Liver (tissue), 9 donors: ENCODE results near the gene PLXND1. TPM values are rescaled to one million over a fixed set of nuclear protein-coding genes. Genes with fewer than 3 reads are reported as not detected.

Experiments
- DNase-seq: peaks from one replicate; pipeline ENCODE4 v3.0.0-alpha.2; 2017; ENCODE audit warnings: low spot score
- H3K27ac ChIP-seq, 2 donors: one replicate each; pipeline ENCODE4 v1.7.0; 2013; ENCODE audit warnings: inconsistent platforms in 2 of 2, low read length in 2 of 2, control low read depth in 1 of 2, low read depth in 1 of 2, mild to moderate bottlenecking in 1 of 2
- H3K27me3 ChIP-seq, 4 donors: one replicate each; pipeline versions ENCODE4 v1.6.1 to v1.7.0; 2013; ENCODE audit warnings: low read length in 3 of 4, inconsistent platforms in 1 of 4, mild to moderate bottlenecking in 1 of 4, moderate library complexity in 1 of 4; ENCODE audit not compliant: control insufficient read depth in 4 of 4, insufficient read depth in 4 of 4
- H3K36me3 ChIP-seq, 4 donors: one replicate each; pipeline versions ENCODE4 v1.6.1 to v1.7.0; 2013; ENCODE audit warnings: low read length in 3 of 4, mild to moderate bottlenecking in 3 of 4, low read depth in 1 of 4, moderate library complexity in 1 of 4; ENCODE audit not compliant: control insufficient read depth in 4 of 4, insufficient read depth in 3 of 4
- H3K4me1 ChIP-seq, 4 donors: one replicate each; pipeline versions ENCODE4 v1.6.1 to v1.7.0; 2013; ENCODE audit warnings: low read length in 3 of 4, mild to moderate bottlenecking in 3 of 4, moderate library complexity in 1 of 4; ENCODE audit not compliant: control insufficient read depth in 4 of 4, insufficient read depth in 4 of 4
- H3K4me3 ChIP-seq, 3 donors: one replicate each; pipeline versions ENCODE4 v1.6.1 to v1.7.0; 2013; ENCODE audit warnings: low read length in 3 of 3, control low read depth in 1 of 3, low read depth in 1 of 3, mild to moderate bottlenecking in 1 of 3
- H3K9ac ChIP-seq, 2 donors: one replicate each; pipeline ENCODE4 v1.7.0; 2013; ENCODE audit warnings: low read length in 2 of 2, mild to moderate bottlenecking in 2 of 2, moderate library complexity in 2 of 2, control low read depth in 1 of 2, low read depth in 1 of 2
- H3K9me3 ChIP-seq, 4 donors: one replicate each; pipeline versions ENCODE4 v1.6.1 to v1.7.0; 2013; ENCODE audit warnings: low read length in 3 of 4; ENCODE audit not compliant: control insufficient read depth in 4 of 4
- CTCF ChIP-seq: fragments of 150-350 bp; IDR thresholded peaks from 2 replicates; pipeline ENCODE4 v1.5.1; 2017; ENCODE audit warnings: improper control_type of control experiment, low read depth, low read length; ENCODE audit not compliant: missing input control
- GABPA ChIP-seq, 2 donors: IDR thresholded peaks in 1 of 2; conservative IDR thresholded peaks in 1 of 2; 2 replicates each; pipeline ENCODE4 v1.6.1; 2016; ENCODE audit warnings: antibody characterized with exemption in 2 of 2, mild to moderate bottlenecking in 1 of 2, moderate library complexity in 1 of 2
- HNF4A ChIP-seq, 2 donors: conservative IDR thresholded peaks; 2 replicates each; pipeline ENCODE4 v1.6.1; 2016; ENCODE audit warnings: antibody characterized with exemption in 2 of 2, mild to moderate bottlenecking in 2 of 2
- HNF4G ChIP-seq: IDR thresholded peaks from 2 replicates; pipeline ENCODE4 v1.6.1; 2016; ENCODE audit warnings: antibody characterized with exemption
- JUND ChIP-seq, 2 donors: IDR thresholded peaks; 2 replicates each; pipeline ENCODE4 v1.6.1; 2016; ENCODE audit warnings: antibody characterized with exemption in 2 of 2
- MAX ChIP-seq: IDR thresholded peaks from 2 replicates; pipeline ENCODE4 v1.6.1; 2016; ENCODE audit warnings: antibody characterized with exemption
- NR2F2 ChIP-seq: IDR thresholded peaks from 2 replicates; pipeline ENCODE4 v1.6.1; 2016; ENCODE audit warnings: antibody characterized with exemption
- RAD21 ChIP-seq, 2 donors: IDR thresholded peaks; 2 replicates each; pipeline ENCODE4 v1.6.1; 2016; ENCODE audit warnings: antibody characterized with exemption in 2 of 2, mild to moderate bottlenecking in 2 of 2
- SP1 ChIP-seq: IDR thresholded peaks from 2 replicates; pipeline ENCODE4 v1.6.1; 2018; ENCODE audit warnings: antibody characterized with exemption, mild to moderate bottlenecking
- TAF1 ChIP-seq: conservative IDR thresholded peaks from 2 replicates; pipeline ENCODE4 v1.6.1; 2016; ENCODE audit warnings: antibody characterized with exemption, mild to moderate bottlenecking
- YY1 ChIP-seq: IDR thresholded peaks from 2 replicates; pipeline ENCODE4 v1.6.1; 2016; ENCODE audit warnings: antibody characterized with exemption, mild to moderate bottlenecking
- WGBS: extraction: QIAGEN DNeasy Blood & Tissue Kit; methylation state at CpG from one replicate; pipeline ENCODE4 v1.1.7; 2013; 5-methylcytosine and 5-hydroxymethylcytosine counted together
- polyA plus RNA-seq, 2 donors: library from polyadenylated mRNA; stranded (reverse) in 1 of 2; unstranded in 1 of 2; fragments of 200-250 nt in 1 of 2; fragments of >200 nt in 1 of 2; fragmentation: Nextera tagmentation in 1 of 2; extraction: Ambion mirVana in 1 of 2; gene quantifications; one replicate each; pipeline versions ENCODE4 v1.2.1 to v1.2.3, GENCODE V29; 2013 to 2015
- total RNA-seq, 2 donors: library from RNA; depleted of rRNA; stranded (reverse); fragments of >200 nt; gene quantifications; one replicate each; pipeline ENCODE4 v1.2.3, GENCODE V29; 2014
- TF ChIP-seq, protein P1 (sequence below): IDR thresholded peaks from 2 replicates; pipeline ENCODE4 v1.6.1; 2016; ENCODE audit warnings: antibody characterized with exemption
- donor health status: healthy.
- donor health status: healthy.
- donor health status: healthy.
- donor health status: healthy.
- donor health status: healthy.

The PLXND1 gene
- total and polyA plus RNA-seq, 4 donors: 10.4 to 50.2 (median 32.8) TPM

- TF ChIP-seq, protein P1, sequence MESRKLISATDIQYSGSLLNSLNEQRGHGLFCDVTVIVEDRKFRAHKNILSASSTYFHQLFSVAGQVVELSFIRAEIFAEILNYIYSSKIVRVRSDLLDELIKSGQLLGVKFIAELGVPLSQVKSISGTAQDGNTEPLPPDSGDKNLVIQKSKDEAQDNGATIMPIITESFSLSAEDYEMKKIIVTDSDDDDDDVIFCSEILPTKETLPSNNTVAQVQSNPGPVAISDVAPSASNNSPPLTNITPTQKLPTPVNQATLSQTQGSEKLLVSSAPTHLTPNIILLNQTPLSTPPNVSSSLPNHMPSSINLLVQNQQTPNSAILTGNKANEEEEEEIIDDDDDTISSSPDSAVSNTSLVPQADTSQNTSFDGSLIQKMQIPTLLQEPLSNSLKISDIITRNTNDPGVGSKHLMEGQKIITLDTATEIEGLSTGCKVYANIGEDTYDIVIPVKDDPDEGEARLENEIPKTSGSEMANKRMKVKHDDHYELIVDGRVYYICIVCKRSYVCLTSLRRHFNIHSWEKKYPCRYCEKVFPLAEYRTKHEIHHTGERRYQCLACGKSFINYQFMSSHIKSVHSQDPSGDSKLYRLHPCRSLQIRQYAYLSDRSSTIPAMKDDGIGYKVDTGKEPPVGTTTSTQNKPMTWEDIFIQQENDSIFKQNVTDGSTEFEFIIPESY: no peak
- peak; percentile 19 for TF ChIP-seq SP1
- peak; percentile 75 to 91 for TF ChIP-seq GABPA (IDR thresholded peaks at IDR 0.05 in 1 of 2, conservative IDR thresholded peaks at IDR 0.05 in 1 of 2)
- TF ChIP-seq HNF4A (conservative IDR thresholded peaks at IDR 0.05): no peak
- peak in 1 of 2 donors; percentile 46 for TF ChIP-seq RAD21 (IDR thresholded peaks at IDR 0.05)
- peak; percentile 18 for TF ChIP-seq NR2F2
- no peak for TF ChIP-seq MAX
- Histone ChIP-seq H3K27me3 (no peaks in the 10 kb centered on the region), H3K9ac (peak overlapping the region; percentile 63 to 67), H3K4me1 (peaks cover 2 to 39% (median 25%) of the 10 kb centered on the region in 4 donors), H3K27ac (peak overlapping the region; percentile 94 to 96), H3K4me3 (peak overlapping the region; percentile 73 to 76 (median 73)), H3K9me3 (no peaks in the 10 kb centered on the region), H3K36me3 (no peaks in the 10 kb centered on the region)
- peak; percentile 85 for DNase-seq
- under 1% methylated on average over 49 of the region's 49 CpGs for WGBS
Measured at GRCh38 chr3:129626744-129627349, 20.4 kb upstream of the PLXND1 start.

DNA sequence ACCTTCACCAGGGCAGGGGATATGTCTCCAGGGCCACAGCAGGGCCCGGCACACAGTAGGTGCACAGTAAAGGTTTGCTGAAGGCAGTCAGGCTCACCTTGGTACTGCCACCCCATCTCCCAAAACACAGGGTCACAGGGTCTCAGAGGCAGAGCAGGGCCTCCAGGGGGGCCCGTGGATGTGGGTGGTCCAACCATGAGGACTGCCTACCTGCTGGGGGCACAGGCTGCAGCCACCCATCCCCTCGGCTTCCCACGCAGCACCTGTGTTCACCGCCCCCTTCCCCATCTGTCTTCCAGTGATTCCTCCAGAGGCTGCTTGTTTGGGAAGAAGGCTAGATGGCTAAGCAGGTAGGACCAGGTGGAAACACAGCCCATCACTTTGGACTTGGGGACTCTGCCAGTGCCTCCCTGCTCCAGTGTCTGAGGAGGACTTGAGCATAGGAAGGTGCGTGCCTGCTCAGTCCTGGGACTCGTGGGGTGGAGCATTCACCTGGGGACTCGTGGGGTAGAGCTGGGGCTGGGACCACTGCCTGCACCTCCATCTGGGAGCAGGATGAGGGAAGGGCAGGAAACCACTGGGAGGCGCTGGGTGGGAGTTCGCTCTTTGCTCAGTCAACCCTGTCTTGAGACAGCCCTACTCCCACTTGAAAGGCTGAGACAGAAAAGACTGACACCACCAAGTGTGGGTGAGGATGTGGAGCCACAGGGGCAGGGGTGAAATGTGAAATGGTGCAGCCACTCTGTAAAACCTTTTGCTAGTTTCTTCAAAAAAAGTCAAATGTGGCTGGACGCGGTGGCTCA, 18.8 kb upstream of the PLXND1 start:
- H3K9ac ChIP-seq: no peak overlapping the region
- no peak for TF ChIP-seq JUND (IDR thresholded peaks at IDR 0.05)
- TF ChIP-seq CTCF: no peak
- TF ChIP-seq TAF1: no peak
- no peak for TF ChIP-seq YY1
- TF ChIP-seq HNF4G: no peak
- TF ChIP-seq GABPA (IDR thresholded peaks at IDR 0.05 in 1 of 2, conservative IDR thresholded peaks at IDR 0.05 in 1 of 2): no peak
- TF ChIP-seq HNF4A (conservative IDR thresholded peaks at IDR 0.05): no peak
- TF ChIP-seq NR2F2: no peak

More for the DNA sequence above, 18.8 kb upstream of the PLXND1 start:
- H3K9me3 ChIP-seq: no peaks in the 10 kb centered on the region
- peaks cover 2 to 39% (median 25%) of the 10 kb centered on the region in 4 donors for H3K4me1 ChIP-seq
- peak overlapping the region; percentile 94 to 96 for H3K27ac ChIP-seq
- no peaks in the 10 kb centered on the region for H3K36me3 ChIP-seq
- no peak for DNase-seq
- 87% methylated on average over 12 of the region's 12 CpGs for WGBS
- H3K4me3 ChIP-seq: no peak overlapping the region
- H3K27me3 ChIP-seq: no peaks in the 10 kb centered on the region
